ENCODE results near the gene TRAPPC12.
A peak's percentile ranks its signal among the peaks of the same experiment; 100 is the strongest.
"Not testable (repeated sequence)": the region's sequence is repeated elsewhere in the genome, so short reads cannot be mapped to it uniquely, and the experiment has no call there.

Gene TRAPPC12

GRCh38 chr2:3379647-3380534, at the start of gene TRAPPC12:
Gene TRAPPC12, plus strand, starts transcription at chr2:3379694. Its CDS starts 7,930 bp downstream, at chr2:3387624.
- DNase-seq: peak; percentile 95

- no peak for DNase-seq
Measured at GRCh38 chr2:3332133-3332532, 47.4 kb upstream of the TRAPPC12 start.

- no peak for DNase-seq
Measured at GRCh38 chr2:3334392-3335345, 44.8 kb upstream of the TRAPPC12 start.

GRCh38 chr2:3336844-3337243, 42.6 kb upstream of the TRAPPC12 start:
- DNase-seq: no peak

GRCh38 chr2:3338340-3338739, 41.2 kb upstream of the TRAPPC12 start:
- DNase-seq: no peak

GRCh38 chr2:3340144-3340543, 39.4 kb upstream of the TRAPPC12 start:
- no peak for DNase-seq

- no peak for DNase-seq
Measured at GRCh38 chr2:3341336-3341735, 38.2 kb upstream of the TRAPPC12 start.

- no peak for DNase-seq
Measured at GRCh38 chr2:3342324-3342723, 37.2 kb upstream of the TRAPPC12 start.

GRCh38 chr2:3343012-3343411, 36.5 kb upstream of the TRAPPC12 start:
- DNase-seq: no peak

- no peak for DNase-seq
Measured at GRCh38 chr2:3344897-3345296, 34.6 kb upstream of the TRAPPC12 start.

GRCh38 chr2:3345621-3346020, 33.9 kb upstream of the TRAPPC12 start:
- DNase-seq: no peak

- DNase-seq: no peak
Measured at GRCh38 chr2:3348767-3349166, 30.7 kb upstream of the TRAPPC12 start.

GRCh38 chr2:3349211-3349693, 30.2 kb upstream of the TRAPPC12 start:
- DNase-seq: no peak

- DNase-seq: no peak
Measured at GRCh38 chr2:3354986-3355385, 24.5 kb upstream of the TRAPPC12 start.

- no peak for DNase-seq
Measured at GRCh38 chr2:3355951-3356569, 23.4 kb upstream of the TRAPPC12 start.

GRCh38 chr2:3356799-3357198, 22.7 kb upstream of the TRAPPC12 start:
- no peak for DNase-seq

GRCh38 chr2:3357446-3357845, 22.0 kb upstream of the TRAPPC12 start:
- DNase-seq: not testable (repeated sequence)

GRCh38 chr2:3357926-3358325, 21.6 kb upstream of the TRAPPC12 start:
- DNase-seq: no peak

- no peak for DNase-seq
Measured at GRCh38 chr2:3361518-3362389, 17.7 kb upstream of the TRAPPC12 start.

GRCh38 chr2:3365219-3365618, 14.3 kb upstream of the TRAPPC12 start:
- no peak for DNase-seq

- no peak for DNase-seq
Measured at GRCh38 chr2:3368261-3368722, 11.2 kb upstream of the TRAPPC12 start.

Data from CD4-positive, alpha-beta T cell treated with Interleukin-17A for 4 hours (primary cell).